ENCODE data around the gene KCTD21.

Gene KCTD21

GRCh38 chr11:78230161-78230877, 41.9 kb upstream of the KCTD21 start:
- TF ChIP-seq FOXM1 (IDR thresholded peaks at IDR 0.05; ENCODE audit: borderline replicate concordance, low read depth): no peak

GRCh38 chr11:78229106-78229505, 40.7 kb upstream of the KCTD21 start:
- TF ChIP-seq CEBPB (IDR thresholded peaks at IDR 0.05): no peak
- no peak for TF ChIP-seq YY1 (IDR thresholded peaks at IDR 0.05; ENCODE audit: low read depth)
- no peak for TF ChIP-seq CREB1 (IDR thresholded peaks at IDR 0.05; ENCODE audit: low read depth)
- no peak for TF ChIP-seq MAX (IDR thresholded peaks at IDR 0.05)
- TF ChIP-seq TEAD4 (IDR thresholded peaks at IDR 0.05): no peak
- TF ChIP-seq ZBTB7A (IDR thresholded peaks at IDR 0.05; ENCODE audit: low read depth): no peak

GRCh38 chr11:78228467-78228866, 40.0 kb upstream of the KCTD21 start:
- TF ChIP-seq RAD21 (IDR thresholded peaks at IDR 0.05; ENCODE audit: low read depth) (peak; percentile 84), USF1 (IDR thresholded peaks at IDR 0.05) (no peak)

- no peak for TF ChIP-seq CEBPB (IDR thresholded peaks at IDR 0.05)
- no peak for TF ChIP-seq ZBTB7A (IDR thresholded peaks at IDR 0.05; ENCODE audit: low read depth)
Observed at GRCh38 chr11:78227921-78228320, 39.5 kb upstream of the KCTD21 start.

- TF ChIP-seq YY1 (IDR thresholded peaks at IDR 0.05; ENCODE audit: low read depth) (no peak), EGR1 (IDR thresholded peaks at IDR 0.05) (no peak), CEBPB (IDR thresholded peaks at IDR 0.05) (no peak), CREB1 (IDR thresholded peaks at IDR 0.05; ENCODE audit: low read depth) (no peak), MAX (IDR thresholded peaks at IDR 0.05) (no peak)
Observed at GRCh38 chr11:78226684-78227680, 38.6 kb upstream of the KCTD21 start.

- TF ChIP-seq TAF1 (IDR thresholded peaks at IDR 0.05; ENCODE audit: low read depth) (no peak), RAD21 (IDR thresholded peaks at IDR 0.05; ENCODE audit: low read depth) (no peak), EGR1 (IDR thresholded peaks at IDR 0.05) (no peak), EP300 (IDR thresholded peaks at IDR 0.05; ENCODE audit: borderline replicate concordance) (no peak), YY1 (IDR thresholded peaks at IDR 0.05; ENCODE audit: low read depth) (no peak), TCF12 (IDR thresholded peaks at IDR 0.05; ENCODE audit: low read depth) (no peak), ZBTB7A (IDR thresholded peaks at IDR 0.05; ENCODE audit: low read depth) (no peak), TEAD4 (IDR thresholded peaks at IDR 0.05) (no peak), FOXM1 (IDR thresholded peaks at IDR 0.05; ENCODE audit: borderline replicate concordance, low read depth) (no peak), CREB1 (IDR thresholded peaks at IDR 0.05; ENCODE audit: low read depth) (no peak), MAX (IDR thresholded peaks at IDR 0.05) (no peak)
Observed at GRCh38 chr11:78224906-78225420, 36.5 kb upstream of the KCTD21 start.

- TF ChIP-seq MAX (IDR thresholded peaks at IDR 0.05) (no peak), TEAD4 (IDR thresholded peaks at IDR 0.05) (no peak), EGR1 (IDR thresholded peaks at IDR 0.05) (no peak), USF1 (IDR thresholded peaks at IDR 0.05) (no peak), TAF1 (IDR thresholded peaks at IDR 0.05; ENCODE audit: low read depth) (no peak), YY1 (IDR thresholded peaks at IDR 0.05; ENCODE audit: low read depth) (no peak), CREB1 (IDR thresholded peaks at IDR 0.05; ENCODE audit: low read depth) (no peak), FOXM1 (IDR thresholded peaks at IDR 0.05; ENCODE audit: borderline replicate concordance, low read depth) (no peak)
Observed at GRCh38 chr11:78224506-78224905, 36.1 kb upstream of the KCTD21 start.

GRCh38 chr11:78223320-78223954, 35.0 kb upstream of the KCTD21 start:
- no peak for TF ChIP-seq REST (IDR thresholded peaks at IDR 0.05; ENCODE audit: low read depth)
- no peak for TF ChIP-seq CREB1 (IDR thresholded peaks at IDR 0.05; ENCODE audit: low read depth)
- TF ChIP-seq EP300 (IDR thresholded peaks at IDR 0.05; ENCODE audit: borderline replicate concordance): no peak
- TF ChIP-seq YY1 (IDR thresholded peaks at IDR 0.05; ENCODE audit: low read depth): no peak
- TF ChIP-seq NFIC (IDR thresholded peaks at IDR 0.05): no peak
- TF ChIP-seq TCF12 (IDR thresholded peaks at IDR 0.05; ENCODE audit: low read depth): no peak
- TF ChIP-seq TEAD4 (IDR thresholded peaks at IDR 0.05): no peak
- TF ChIP-seq CEBPB (IDR thresholded peaks at IDR 0.05): no peak
- no peak for TF ChIP-seq EGR1 (IDR thresholded peaks at IDR 0.05)
- no peak for TF ChIP-seq RAD21 (IDR thresholded peaks at IDR 0.05; ENCODE audit: low read depth)
- no peak for TF ChIP-seq TAF1 (IDR thresholded peaks at IDR 0.05; ENCODE audit: low read depth)
- no peak for TF ChIP-seq USF1 (IDR thresholded peaks at IDR 0.05)
- no peak for TF ChIP-seq FOXM1 (IDR thresholded peaks at IDR 0.05; ENCODE audit: borderline replicate concordance, low read depth)
- TF ChIP-seq MAX (IDR thresholded peaks at IDR 0.05): no peak

All from Ishikawa (cell line).